ENCODE measurements around the gene SEPSECS. TPM values are rescaled to one million over a fixed set of nuclear protein-coding genes. Genes with fewer than 3 reads are reported as not detected.

The SEPSECS gene
- total RNA-seq, 1 experiment from 2014 or later, result 10.6 TPM

- TF ChIP-seq TCF7L2 (IDR thresholded peaks at IDR 0.05; ENCODE audit: borderline replicate concordance, extremely low read depth, insufficient read depth, insufficient read length), result no peak
- TF ChIP-seq SIN3A (IDR thresholded peaks at IDR 0.05; ENCODE audit: low read depth), result no peak
Observed at GRCh38 chr4:25131381-25131780, 28.9 kb downstream of the SEPSECS start (continued).

DNA sequence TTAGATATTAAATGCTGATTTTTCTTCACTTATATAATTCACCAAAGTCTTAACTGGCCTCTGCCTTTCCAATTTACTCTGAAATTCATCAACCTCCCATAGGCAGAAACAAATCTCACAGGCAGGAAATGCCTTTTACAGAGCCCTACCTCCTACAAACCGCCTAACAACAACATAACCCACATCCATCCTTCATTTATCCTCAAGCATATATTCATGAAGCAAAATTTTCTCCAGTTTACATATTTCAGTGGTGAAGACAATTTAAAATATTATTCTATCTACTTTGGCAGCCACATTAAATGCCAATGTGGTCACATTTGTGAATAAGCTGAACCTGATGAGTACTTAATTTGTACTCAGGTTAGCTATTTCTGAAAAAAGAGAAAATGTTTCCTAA is 30.3 kb downstream of the SEPSECS start:
- intact Hi-C loops (cut with micrococcal nuclease), result no loop called here
- ChIA-PET CTCF (no interaction called here), RAD21 (ENCODE audit: low non-redundant PET in 1 of 2, low total read pairs in 2 of 2, uncharacterized antibody in 2 of 2, unreplicated experiment in 2 of 2) (no interaction called here), POLR2A (no interaction called here)
- H3K9me2 ChIP-seq (ENCODE audit: insufficient read depth), result no peaks in the 10 kb centered on the region
- DNase-seq (ENCODE audit: low read depth, low spot score), result no peak
- H3K4me1 ChIP-seq (ENCODE audit: control insufficient read depth in 1 of 2, insufficient read depth in 2 of 2, low read length in 2 of 2), result no peaks in the 10 kb centered on the region
- H3K36me3 ChIP-seq (ENCODE audit: control insufficient read depth in 1 of 2, insufficient read depth in 2 of 2, low read length in 2 of 2), result no peaks in the 10 kb centered on the region
- ATAC-seq, result no peak
- TF ChIP-seq YY1 (IDR thresholded peaks at IDR 0.05; ENCODE audit: extremely low read depth, insufficient replicate concordance, low read depth, low read length) (no peak), ELF1 (IDR thresholded peaks at IDR 0.05; ENCODE audit: borderline replicate concordance, low read depth) (no peak), JUND (IDR thresholded peaks at IDR 0.05) (no peak), SIN3A (IDR thresholded peaks at IDR 0.05; ENCODE audit: low read depth) (no peak), FOSL1 (IDR thresholded peaks at IDR 0.05; ENCODE audit: low read depth) (no peak), POLR2A (IDR thresholded peaks at IDR 0.05; ENCODE audit: borderline replicate concordance, extremely low read depth, insufficient read depth, insufficient read length) (no peak), ZNF274 (IDR thresholded peaks at IDR 0.05; ENCODE audit: low read depth, low read length) (no peak), REST (IDR thresholded peaks at IDR 0.05; ENCODE audit: low read depth) (no peak), RAD21 (IDR thresholded peaks at IDR 0.05; ENCODE audit: low read depth) (no peak), EZH2phosphoT487 (IDR thresholded peaks at IDR 0.05; ENCODE audit: borderline replicate concordance) (no peak), ZFX (IDR thresholded peaks at IDR 0.05) (no peak), EZH2 (IDR thresholded peaks at IDR 0.05) (no peak), CEBPB (IDR thresholded peaks at IDR 0.05; ENCODE audit: low read depth) (no peak), EGR1 (IDR thresholded peaks at IDR 0.05; ENCODE audit: low read depth) (no peak), SRF (IDR thresholded peaks at IDR 0.05; ENCODE audit: low read depth) (no peak), CBX3 (IDR thresholded peaks at IDR 0.05; ENCODE audit: low read depth) (no peak)
- TF ChIP-seq, protein P1, sequence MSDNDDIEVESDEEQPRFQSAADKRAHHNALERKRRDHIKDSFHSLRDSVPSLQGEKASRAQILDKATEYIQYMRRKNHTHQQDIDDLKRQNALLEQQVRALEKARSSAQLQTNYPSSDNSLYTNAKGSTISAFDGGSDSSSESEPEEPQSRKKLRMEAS (IDR thresholded peaks at IDR 0.05), result no peak
- TF ChIP-seq, protein P2, sequence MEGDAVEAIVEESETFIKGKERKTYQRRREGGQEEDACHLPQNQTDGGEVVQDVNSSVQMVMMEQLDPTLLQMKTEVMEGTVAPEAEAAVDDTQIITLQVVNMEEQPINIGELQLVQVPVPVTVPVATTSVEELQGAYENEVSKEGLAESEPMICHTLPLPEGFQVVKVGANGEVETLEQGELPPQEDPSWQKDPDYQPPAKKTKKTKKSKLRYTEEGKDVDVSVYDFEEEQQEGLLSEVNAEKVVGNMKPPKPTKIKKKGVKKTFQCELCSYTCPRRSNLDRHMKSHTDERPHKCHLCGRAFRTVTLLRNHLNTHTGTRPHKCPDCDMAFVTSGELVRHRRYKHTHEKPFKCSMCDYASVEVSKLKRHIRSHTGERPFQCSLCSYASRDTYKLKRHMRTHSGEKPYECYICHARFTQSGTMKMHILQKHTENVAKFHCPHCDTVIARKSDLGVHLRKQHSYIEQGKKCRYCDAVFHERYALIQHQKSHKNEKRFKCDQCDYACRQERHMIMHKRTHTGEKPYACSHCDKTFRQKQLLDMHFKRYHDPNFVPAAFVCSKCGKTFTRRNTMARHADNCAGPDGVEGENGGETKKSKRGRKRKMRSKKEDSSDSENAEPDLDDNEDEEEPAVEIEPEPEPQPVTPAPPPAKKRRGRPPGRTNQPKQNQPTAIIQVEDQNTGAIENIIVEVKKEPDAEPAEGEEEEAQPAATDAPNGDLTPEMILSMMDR (IDR thresholded peaks at IDR 0.05 in 2 of 3, conservative IDR thresholded peaks at IDR 0.05 in 1 of 3; ENCODE audit: borderline replicate concordance in 1 of 3, insufficient read depth in 1 of 3, low read depth in 2 of 3, low read length in 2 of 3), result no peak
- no peak overlapping the region for H3K27ac ChIP-seq (ENCODE audit: low read depth, low read length)
- no peak overlapping the region for H3K4me2 ChIP-seq (ENCODE audit: low read length)
- H3K27me3 ChIP-seq (ENCODE audit: insufficient read depth, low read length), result no peaks in the 10 kb centered on the region
- no peak overlapping the region for H2AFZ ChIP-seq (ENCODE audit: low read depth, low read length, poor library complexity, severe bottlenecking)
- no TSS peak for BruUV-seq (replicated peaks)
- no peaks in the 10 kb centered on the region for H4K20me1 ChIP-seq (ENCODE audit: insufficient read depth)
- H3K9me3 ChIP-seq (ENCODE audit: control insufficient read depth in 1 of 2, insufficient read depth in 1 of 2, low read depth in 1 of 2, low read length in 2 of 2), result no peaks in the 10 kb centered on the region
- H3K79me2 ChIP-seq (ENCODE audit: insufficient read depth, low read length), result no peaks in the 10 kb centered on the region
- no peak overlapping the region for H3K4me3 ChIP-seq (replicated peaks in 1 of 2; ENCODE audit: low read depth in 1 of 2, low read length in 2 of 2)
- no peak overlapping the region for H3K9ac ChIP-seq (ENCODE audit: low read length)

All from HCT116 (cell line).